Activated naive CD8-positive, alpha-beta T cell treated with anti-CD3 and anti-CD28 coated beads, Interleukin-2, amount 50 U/mL, for 24 hours (primary cell): ENCODE measurements around the gene ZP3.
A peak's percentile ranks its signal among the peaks of the same experiment; 100 is the strongest.
"Not testable (repeated sequence)": the region's sequence is repeated elsewhere in the genome, so short reads cannot be mapped to it uniquely, and the experiment has no call there.

ENCODE experiments used
- ATAC-seq: fragments of 150-1000 bp; cut with Tn5 transposase; one replicate; pipeline ENCODE4 v1.10.0; 2021
- DNase-seq: peaks from one replicate; pipeline ENCODE4 v3.0.0; 2021
- H3K27ac Mint-ChIP-seq: one replicate; pipeline ENCODE4 v1.8.0; 2021; ENCODE audit warnings: mild to moderate bottlenecking, mixed read lengths
- H3K27me3 Mint-ChIP-seq: one replicate; pipeline ENCODE4 v1.8.0; 2021; ENCODE audit warnings: mixed read lengths
- H3K36me3 Mint-ChIP-seq: one replicate; pipeline ENCODE4 v1.8.0; 2021; ENCODE audit warnings: low read depth, mixed read lengths
- H3K4me1 Mint-ChIP-seq: one replicate; pipeline ENCODE4 v1.8.0; 2021; ENCODE audit warnings: mixed read lengths
- H3K4me3 Mint-ChIP-seq: one replicate; pipeline ENCODE4 v1.8.0; 2021; ENCODE audit warnings: mild to moderate bottlenecking, moderate library complexity, mixed read lengths
- H3K9me3 Mint-ChIP-seq: one replicate; pipeline ENCODE4 v1.8.0; 2021; ENCODE audit warnings: mixed read lengths

The ZP3 gene

DNA sequence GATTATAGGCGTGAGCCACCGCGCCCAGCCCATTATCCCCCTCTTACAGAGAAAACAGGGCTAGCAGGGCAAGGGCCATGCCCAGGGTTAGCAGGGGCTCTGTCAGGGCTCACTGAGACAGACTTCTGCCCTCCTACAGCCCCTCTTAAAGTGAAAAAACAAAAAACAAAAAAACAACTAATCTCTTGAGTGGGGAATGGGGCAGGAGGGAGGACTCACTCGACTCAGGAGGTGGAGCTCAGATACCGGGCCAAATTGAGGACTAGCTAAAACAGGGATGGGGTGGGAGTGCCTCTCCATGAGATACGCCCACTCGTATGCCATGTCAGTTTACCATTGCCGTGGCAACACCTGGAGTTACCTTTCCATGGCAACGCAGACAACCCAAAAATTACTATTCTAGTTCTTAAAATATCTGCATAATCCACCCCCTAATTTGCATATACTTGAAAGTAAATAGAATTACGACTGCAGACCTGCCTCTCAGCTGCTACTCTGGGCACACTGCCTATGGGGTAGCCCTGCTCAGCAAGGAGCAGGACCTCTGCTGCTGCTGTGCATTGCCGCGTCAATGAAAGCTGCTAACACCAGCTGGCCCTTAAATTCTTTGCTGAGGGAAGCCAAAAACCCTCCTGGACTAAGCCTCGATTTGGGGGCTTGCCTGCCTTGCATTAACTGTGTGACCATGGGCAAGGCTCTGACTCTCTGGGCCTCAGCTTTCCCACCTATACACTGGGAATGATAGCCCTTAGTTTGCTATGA lies 28.6 kb upstream of the ZP3 start:
- Mint-ChIP-seq H3K9me3 (no peaks in the 10 kb centered on the region), H3K4me1 (peaks cover 29% of the 10 kb centered on the region), H3K36me3 (no peaks in the 10 kb centered on the region), H3K27me3 (no peaks in the 10 kb centered on the region), H3K4me3 (no peak overlapping the region), H3K27ac (no peak overlapping the region)
- no peak for ATAC-seq
- DNase-seq: no peak

DNA sequence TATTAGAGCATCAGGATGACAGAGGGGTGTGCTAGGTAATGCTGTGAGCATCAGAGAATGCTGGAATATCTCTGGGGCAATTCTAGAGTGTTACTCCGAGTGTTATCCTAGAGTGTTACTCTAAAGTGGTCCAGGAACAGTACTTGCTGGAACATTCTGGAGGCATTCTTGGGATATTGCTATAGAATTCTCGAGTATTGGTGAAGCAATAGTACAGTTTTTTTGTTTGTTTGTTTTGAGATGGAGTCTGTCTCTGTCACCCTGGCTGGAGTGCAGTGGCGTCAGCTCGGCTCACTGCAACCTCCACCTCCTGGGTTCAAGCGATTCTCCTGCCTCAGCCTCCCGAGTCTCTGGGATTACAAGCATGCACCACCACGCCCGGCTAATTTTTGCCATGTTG lies 27.9 kb upstream of the ZP3 start:
- no peaks in the 10 kb centered on the region for H3K36me3 Mint-ChIP-seq
- no peak overlapping the region for H3K27ac Mint-ChIP-seq
- ATAC-seq: no peak
- peak overlapping the region; percentile 83 for H3K4me3 Mint-ChIP-seq
- DNase-seq: no peak
- no peaks in the 10 kb centered on the region for H3K27me3 Mint-ChIP-seq
- H3K9me3 Mint-ChIP-seq: no peaks in the 10 kb centered on the region
- peaks cover 29% of the 10 kb centered on the region for H3K4me1 Mint-ChIP-seq

DNA sequence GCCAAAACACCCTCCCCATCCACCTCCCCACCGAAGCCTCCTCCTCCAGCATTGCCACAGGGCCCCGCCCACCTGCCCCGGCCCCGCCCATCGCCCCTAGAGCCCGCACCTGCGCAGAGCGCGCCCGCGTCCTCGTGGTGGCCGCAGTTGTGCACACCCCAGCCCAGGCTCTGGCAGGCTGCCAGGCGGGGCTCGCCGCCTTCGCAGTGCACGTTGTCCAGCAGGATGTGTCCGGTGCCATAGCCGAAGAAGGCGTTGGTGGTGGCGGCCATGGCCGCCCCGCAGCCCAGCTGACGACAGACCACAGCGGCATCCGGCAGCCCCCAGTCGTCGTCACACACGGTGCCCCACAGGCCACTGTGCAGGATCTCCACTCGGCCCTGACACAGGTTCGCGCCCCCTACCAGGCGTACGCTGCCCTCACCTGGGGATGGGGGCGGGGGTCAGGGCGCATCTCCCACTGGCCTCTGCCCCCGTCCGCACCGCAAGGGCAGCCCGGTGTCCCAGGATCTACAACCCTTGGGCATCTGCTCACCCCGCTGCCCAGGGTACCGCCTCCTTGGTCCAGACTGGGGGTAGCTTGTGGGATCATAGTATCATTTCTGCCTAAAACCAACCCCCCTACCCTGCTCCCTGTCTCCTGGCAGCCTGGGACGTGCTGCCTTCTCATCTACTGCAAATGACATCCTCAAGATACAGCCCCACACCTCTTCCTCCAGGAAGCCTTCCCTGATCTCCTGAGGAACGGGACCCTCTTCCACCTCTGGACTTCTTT lies 27.2 kb upstream of the ZP3 start:
- DNase-seq: peak; percentile 86
- Mint-ChIP-seq H3K27ac (peak overlapping the region; percentile 82), H3K27me3 (no peaks in the 10 kb centered on the region), H3K4me3 (peak overlapping the region; percentile 83), H3K4me1 (peaks cover 24% of the 10 kb centered on the region), H3K9me3 (no peaks in the 10 kb centered on the region), H3K36me3 (no peaks in the 10 kb centered on the region)
- peak; percentile 44 for ATAC-seq

DNA sequence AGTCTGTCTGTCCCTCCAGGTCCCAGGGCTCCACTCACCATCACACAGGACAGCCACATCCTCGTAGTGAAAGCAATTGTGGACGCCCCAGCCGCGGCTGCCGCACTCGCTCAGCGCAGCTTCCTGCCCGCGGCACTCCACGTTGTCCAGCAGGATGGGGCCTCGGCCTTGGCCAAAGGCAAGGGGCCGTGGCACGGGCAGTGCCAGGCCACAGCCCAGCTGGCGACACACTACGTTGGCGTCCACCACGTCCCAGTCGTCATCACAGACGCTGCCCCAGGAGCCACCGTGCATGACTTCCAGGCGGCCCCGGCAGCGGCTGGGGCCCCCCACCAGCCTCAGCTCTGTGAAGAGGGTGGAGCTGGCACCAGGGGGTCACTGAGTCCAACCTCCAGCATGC lies 24.5 kb upstream of the ZP3 start:
- no peaks in the 10 kb centered on the region for H3K9me3 Mint-ChIP-seq
- DNase-seq: no peak
- H3K4me1 Mint-ChIP-seq: peaks cover 20% of the 10 kb centered on the region
- no peak for ATAC-seq
- no peak overlapping the region for H3K27ac Mint-ChIP-seq
- no peaks in the 10 kb centered on the region for H3K36me3 Mint-ChIP-seq
- no peak overlapping the region for H3K4me3 Mint-ChIP-seq
- H3K27me3 Mint-ChIP-seq: no peaks in the 10 kb centered on the region

DNA sequence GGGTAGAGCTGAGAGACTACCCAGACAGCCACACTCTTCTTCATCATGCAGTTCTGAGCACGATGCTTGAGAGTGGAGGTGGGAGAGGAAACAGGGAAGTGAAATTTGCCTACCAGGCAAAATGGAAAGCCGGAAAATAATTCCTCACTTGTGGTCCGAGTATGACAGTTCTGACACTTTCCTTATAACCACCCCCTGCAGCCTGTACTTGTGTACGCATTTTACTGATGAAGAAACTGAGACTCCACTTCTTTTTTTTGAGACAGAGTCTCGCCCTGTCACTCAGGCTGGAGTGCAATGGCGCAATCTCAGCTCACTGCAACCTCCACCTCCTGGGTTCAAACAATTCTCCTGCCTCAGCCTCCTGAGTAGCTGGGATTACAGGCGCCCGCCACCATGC lies 21.7 kb upstream of the ZP3 start:
- not testable (repeated sequence) for H3K27me3 Mint-ChIP-seq, H3K27ac Mint-ChIP-seq, H3K4me1 Mint-ChIP-seq, H3K4me3 Mint-ChIP-seq, ATAC-seq, H3K36me3 Mint-ChIP-seq, DNase-seq, H3K9me3 Mint-ChIP-seq

DNA sequence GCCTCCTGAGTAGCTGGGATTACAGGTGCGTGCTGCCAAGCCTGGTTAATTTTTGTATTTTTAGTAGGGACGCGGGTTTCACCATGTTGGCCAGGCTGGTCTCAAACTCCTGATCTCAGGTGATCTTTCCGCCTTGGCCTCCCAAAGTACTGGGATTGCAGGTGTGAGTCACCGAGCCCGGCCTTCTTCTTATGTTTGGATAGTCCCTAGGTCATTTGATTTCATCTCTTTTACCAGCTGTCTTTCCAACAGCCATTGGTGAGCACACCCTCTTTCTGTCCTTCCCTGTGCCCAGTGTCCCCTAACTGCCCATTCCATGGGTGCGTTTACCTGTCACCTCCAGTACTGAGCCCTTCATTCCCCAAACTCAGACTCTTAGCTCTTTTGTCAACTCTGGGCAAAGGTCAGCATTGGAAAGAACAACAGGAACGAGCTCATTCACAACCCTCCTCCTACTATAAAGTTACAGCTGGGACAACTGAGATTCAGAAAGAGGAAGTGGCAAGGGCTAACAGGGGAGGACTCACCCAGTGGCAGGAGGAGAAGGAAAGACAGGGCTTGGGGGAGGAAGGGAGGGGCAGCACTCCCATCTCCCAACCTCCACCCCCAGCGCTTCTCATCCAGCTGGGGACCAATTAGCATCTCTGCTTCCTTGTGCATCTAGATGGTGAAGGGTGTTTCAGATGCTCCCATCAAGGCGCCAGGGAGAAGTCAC lies 20.8 kb upstream of the ZP3 start:
- DNase-seq (no peak), ATAC-seq (no peak)
- no peak overlapping the region for H3K27ac Mint-ChIP-seq

DNA sequence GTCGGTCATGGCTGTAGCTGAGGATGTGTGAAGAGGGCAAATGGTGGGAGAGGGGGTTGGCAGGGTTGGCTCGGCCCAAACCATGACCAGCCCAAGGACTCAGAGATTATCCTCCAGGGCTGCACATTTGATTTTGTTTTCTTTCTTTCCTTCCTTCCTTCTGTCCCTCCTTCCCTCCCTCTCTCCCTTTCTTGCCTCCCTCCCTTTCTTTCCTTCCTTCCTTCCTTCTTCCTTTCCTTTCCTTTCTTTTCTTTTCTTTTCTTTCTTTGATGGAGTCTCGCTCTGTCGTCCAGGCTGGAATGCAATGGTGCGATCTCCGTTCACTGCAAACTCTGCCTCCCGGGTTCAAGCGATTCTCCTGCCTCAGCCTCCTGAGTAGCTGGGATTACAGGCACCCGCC lies 19.0 kb upstream of the ZP3 start:
- Mint-ChIP-seq H3K27me3 (no peaks in the 10 kb centered on the region), H3K4me3 (no peak overlapping the region), H3K27ac (no peak overlapping the region), H3K36me3 (no peaks in the 10 kb centered on the region), H3K9me3 (no peaks in the 10 kb centered on the region), H3K4me1 (peaks cover 5% of the 10 kb centered on the region)
- DNase-seq (no peak), ATAC-seq (no peak)

More for the DNA sequence above, 20.8 kb upstream of the ZP3 start:
- H3K36me3 Mint-ChIP-seq: no peaks in the 10 kb centered on the region
- H3K9me3 Mint-ChIP-seq: no peaks in the 10 kb centered on the region
- H3K4me1 Mint-ChIP-seq: peaks cover 5% of the 10 kb centered on the region
- H3K4me3 Mint-ChIP-seq: no peak overlapping the region
- no peaks in the 10 kb centered on the region for H3K27me3 Mint-ChIP-seq

DNA sequence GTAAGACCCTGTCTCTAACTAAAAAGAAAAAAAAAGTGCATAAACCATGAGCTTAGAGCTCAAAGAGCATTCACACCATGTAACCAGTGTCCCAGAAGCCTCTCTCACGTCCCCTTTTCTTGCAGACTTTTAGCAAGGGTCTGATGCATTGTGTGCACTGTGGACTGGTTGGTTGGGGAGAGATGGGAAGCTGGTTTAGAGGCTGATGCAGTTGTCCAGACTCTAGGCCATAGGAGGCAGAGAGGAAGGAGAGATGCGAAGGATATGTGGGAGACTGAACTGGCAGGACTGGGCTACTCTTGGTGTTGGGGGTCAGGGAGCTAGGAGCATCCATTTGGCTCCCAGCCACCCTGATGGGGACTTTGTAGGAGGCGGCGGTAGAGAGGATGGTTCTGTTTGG lies 17.0 kb upstream of the ZP3 start:
- Mint-ChIP-seq H3K36me3 (no peaks in the 10 kb centered on the region), H3K9me3 (no peaks in the 10 kb centered on the region), H3K4me1 (peaks cover 5% of the 10 kb centered on the region), H3K27ac (no peak overlapping the region), H3K4me3 (no peak overlapping the region), H3K27me3 (peaks cover 2% of the 10 kb centered on the region)
- ATAC-seq (no peak), DNase-seq (no peak)

DNA sequence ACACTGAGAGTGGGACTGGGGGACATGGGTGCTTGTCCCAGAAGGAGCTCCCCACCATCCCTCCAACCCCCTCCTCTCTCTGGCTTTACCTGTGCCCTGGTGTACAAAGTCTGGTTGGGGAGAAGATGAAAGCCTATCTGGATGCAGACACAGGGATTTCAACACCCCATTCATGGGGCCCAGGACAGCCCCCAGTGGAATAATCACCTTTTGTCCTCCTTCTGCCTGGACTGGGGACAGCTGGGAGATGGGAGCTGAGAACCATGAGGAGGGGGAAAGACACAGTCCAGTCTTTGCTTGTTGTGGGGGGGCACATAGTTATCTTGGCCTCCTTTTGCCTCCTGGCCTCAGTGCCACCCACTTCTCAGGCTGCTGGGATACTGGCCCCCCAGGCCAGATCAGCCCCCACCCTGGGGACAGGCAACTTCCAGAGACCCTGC lies 16.6 kb upstream of the ZP3 start:
- peaks cover 2% of the 10 kb centered on the region for H3K27me3 Mint-ChIP-seq
- no peaks in the 10 kb centered on the region for H3K9me3 Mint-ChIP-seq
- no peak overlapping the region for H3K27ac Mint-ChIP-seq
- ATAC-seq (no peak), DNase-seq (no peak)
- peaks cover 5% of the 10 kb centered on the region for H3K4me1 Mint-ChIP-seq
- H3K36me3 Mint-ChIP-seq: no peaks in the 10 kb centered on the region
- H3K4me3 Mint-ChIP-seq: no peak overlapping the region

DNA sequence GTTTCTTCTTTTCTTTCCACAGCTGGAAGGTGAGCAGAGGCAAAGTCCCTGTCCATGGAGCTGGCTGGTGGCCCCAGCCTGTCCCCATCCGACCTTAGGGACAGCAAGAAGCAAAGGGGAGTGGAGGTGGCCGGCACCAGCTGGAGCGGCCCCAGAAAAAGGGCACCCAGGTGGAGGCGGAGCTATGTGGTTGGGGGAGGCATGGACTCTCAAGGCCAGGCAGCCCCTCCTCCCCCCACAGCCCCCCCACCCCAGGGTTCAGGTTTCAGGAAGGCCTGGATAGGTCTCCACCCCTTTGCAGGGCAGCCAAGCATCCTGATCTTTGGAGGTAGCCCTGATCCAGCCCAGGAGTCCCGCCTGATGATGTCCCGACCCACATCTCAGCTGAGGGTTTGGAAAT lies 15.2 kb upstream of the ZP3 start, which contains the start of gene SSC4D:
Gene SSC4D (minus strand): TSS at position 161 of the 400 bp plus-strand sequence. CDS start 5,258 bp downstream, outside the sequence.
- Mint-ChIP-seq H3K36me3 (no peaks in the 10 kb centered on the region), H3K4me1 (no peaks in the 10 kb centered on the region), H3K27ac (no peak within 1 kb of the TSS), H3K4me3 (no peak within 1 kb of the TSS), H3K27me3 (peaks cover 2% of the 10 kb centered on the region), H3K9me3 (no peaks in the 10 kb centered on the region)
- no peak for ATAC-seq
- DNase-seq: no peak

DNA sequence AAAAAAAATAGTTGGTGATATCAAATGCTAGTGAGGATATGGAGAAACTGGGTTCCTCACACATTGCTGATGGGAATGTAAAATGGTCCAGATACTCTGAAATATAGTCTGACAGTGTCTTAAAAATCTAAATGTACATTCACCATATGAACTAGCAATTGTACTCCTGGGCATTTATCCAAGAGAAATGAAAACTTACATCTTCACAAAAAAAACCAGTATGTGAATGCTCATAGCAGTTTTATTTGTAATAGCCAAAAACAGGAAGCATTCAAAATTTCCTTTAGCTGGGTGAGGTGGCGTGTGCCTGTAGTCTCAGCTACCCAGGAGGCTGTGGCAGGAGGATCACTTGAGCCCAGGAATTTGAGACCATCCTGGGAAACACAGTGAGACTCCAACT lies 13.1 kb upstream of the ZP3 start:
- DNase-seq (no peak), ATAC-seq (no peak)
- Mint-ChIP-seq H3K4me3 (no peak overlapping the region), H3K27ac (no peak overlapping the region), H3K4me1 (no peaks in the 10 kb centered on the region), H3K27me3 (peaks cover 2% of the 10 kb centered on the region), H3K36me3 (no peaks in the 10 kb centered on the region), H3K9me3 (no peaks in the 10 kb centered on the region)

DNA sequence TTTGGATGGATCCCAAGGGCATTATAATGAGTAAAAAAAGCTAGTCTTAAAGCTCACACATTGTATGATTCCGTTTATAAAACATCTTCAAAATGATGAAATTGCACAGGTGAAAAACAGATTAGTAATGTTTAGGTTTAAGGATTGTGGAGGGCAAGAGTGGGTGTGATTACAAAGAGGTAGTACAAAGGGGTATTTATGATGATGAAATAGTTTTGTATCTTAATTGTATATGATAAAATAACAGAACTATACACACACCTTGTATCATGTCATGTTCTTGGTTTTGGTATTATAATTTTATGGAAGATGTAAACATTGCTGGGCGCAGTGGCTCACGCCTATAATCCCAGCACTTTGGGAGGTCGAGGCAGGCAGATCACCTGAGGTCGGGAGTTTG lies 12.5 kb upstream of the ZP3 start:
- no peak overlapping the region for H3K4me3 Mint-ChIP-seq
- DNase-seq: no peak
- no peak for ATAC-seq
- no peaks in the 10 kb centered on the region for H3K36me3 Mint-ChIP-seq
- no peaks in the 10 kb centered on the region for H3K9me3 Mint-ChIP-seq
- no peak overlapping the region for H3K27ac Mint-ChIP-seq
- peaks cover 2% of the 10 kb centered on the region for H3K27me3 Mint-ChIP-seq
- no peaks in the 10 kb centered on the region for H3K4me1 Mint-ChIP-seq

DNA sequence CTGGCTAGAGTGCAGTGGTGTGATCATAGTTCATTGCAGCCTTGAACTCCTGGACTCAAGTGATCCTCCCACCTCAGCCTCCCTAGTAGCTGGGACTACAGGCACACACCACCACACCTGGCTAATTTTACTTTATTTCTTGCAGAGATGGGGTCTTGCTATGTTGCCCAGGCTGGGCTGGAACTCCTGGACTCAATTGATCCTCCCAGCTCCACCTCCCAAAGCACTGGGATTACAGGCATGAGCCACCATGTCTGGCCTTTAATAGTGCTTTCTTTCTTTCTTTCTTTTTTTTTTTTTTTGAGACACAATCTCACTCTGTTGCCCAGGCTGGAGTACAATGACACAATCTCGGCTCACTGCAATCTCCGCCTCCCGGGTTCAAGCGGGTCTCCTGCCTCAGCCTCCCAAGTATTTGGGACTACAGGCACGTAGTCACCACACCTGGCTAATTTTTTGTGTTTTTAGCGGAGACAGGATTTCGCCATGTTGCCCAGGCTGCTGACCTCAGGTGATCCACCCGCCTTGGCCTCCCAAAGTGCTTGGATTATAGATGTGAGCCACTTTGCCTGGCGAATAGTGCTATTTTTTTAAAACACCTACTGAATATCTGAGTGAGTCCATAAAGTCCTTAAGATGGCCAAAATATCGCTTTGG lies 7.0 kb upstream of the ZP3 start:
- not testable (repeated sequence) for H3K36me3 Mint-ChIP-seq, H3K27ac Mint-ChIP-seq, H3K27me3 Mint-ChIP-seq, H3K4me3 Mint-ChIP-seq, H3K4me1 Mint-ChIP-seq, ATAC-seq, DNase-seq, H3K9me3 Mint-ChIP-seq

DNA sequence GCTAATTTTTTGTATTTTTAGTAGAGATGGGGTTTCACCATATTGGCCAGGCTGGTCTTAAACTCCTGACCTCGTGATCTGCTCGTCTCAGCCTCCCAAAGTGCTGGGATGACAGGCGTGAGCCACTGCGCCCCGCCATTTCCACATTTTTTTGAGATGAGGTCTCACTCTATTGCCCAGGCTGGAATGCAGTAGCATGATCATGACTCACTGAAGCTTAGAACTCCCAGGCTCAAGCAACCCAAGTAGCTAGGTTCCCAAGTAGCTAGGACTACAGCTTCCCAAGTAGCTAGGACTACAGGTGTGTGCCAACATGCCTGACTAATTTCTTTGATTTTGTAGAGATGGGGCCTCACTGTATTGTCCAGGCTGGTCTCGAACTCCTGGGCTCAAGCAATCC lies 3.7 kb upstream of the ZP3 start:
- H3K4me1 Mint-ChIP-seq: not testable (repeated sequence)

More for the DNA sequence above, 3.7 kb upstream of the ZP3 start:
- not testable (repeated sequence) for H3K27me3 Mint-ChIP-seq, H3K27ac Mint-ChIP-seq, H3K9me3 Mint-ChIP-seq, ATAC-seq, DNase-seq, H3K4me3 Mint-ChIP-seq, H3K36me3 Mint-ChIP-seq
